Endothelial cell (in vitro differentiated cells): ENCODE results near the gene SLC38A4. TPM values are rescaled to one million over a fixed set of nuclear protein-coding genes. Genes with fewer than 3 reads are reported as not detected.

Source experiments
- DNase-seq: peaks from one replicate; pipeline ENCODE4 v3.0.0; 2021; ENCODE audit warnings: low spot score
- H3K27ac Mint-ChIP-seq: one replicate; pipeline ENCODE4 v1.8.0; 2021; ENCODE audit warnings: mixed read lengths, inconsistent platforms; ENCODE audit not compliant: unreplicated experiment
- H3K27me3 Mint-ChIP-seq: one replicate; pipeline ENCODE4 v1.8.0; 2021; ENCODE audit warnings: mild to moderate bottlenecking, moderate library complexity, mixed read lengths, inconsistent platforms; ENCODE audit not compliant: unreplicated experiment
- H3K36me3 Mint-ChIP-seq: one replicate; pipeline ENCODE4 v1.8.0; 2021; ENCODE audit warnings: mild to moderate bottlenecking, low read depth, mixed read lengths, inconsistent platforms; ENCODE audit not compliant: unreplicated experiment
- H3K4me1 Mint-ChIP-seq: one replicate; pipeline ENCODE4 v1.8.0; 2021; ENCODE audit warnings: mild to moderate bottlenecking, mixed read lengths, inconsistent platforms; ENCODE audit not compliant: unreplicated experiment
- H3K4me3 Mint-ChIP-seq: one replicate; pipeline ENCODE4 v1.8.0; 2021; ENCODE audit warnings: mild to moderate bottlenecking, mixed read lengths, inconsistent platforms; ENCODE audit not compliant: unreplicated experiment
- H3K9me3 Mint-ChIP-seq: one replicate; pipeline ENCODE4 v1.8.0; 2021; ENCODE audit warnings: mixed read lengths, inconsistent platforms; ENCODE audit not compliant: unreplicated experiment
- CTCF ChIP-seq: fragments of 200-600 bp; sonication (generic); IDR thresholded peaks from one replicate; pipeline ENCODE4 v1.5.0; 2021; ENCODE audit warnings: antibody characterized with exemption; ENCODE audit not compliant: unreplicated experiment
- total RNA-seq: library from RNA; stranded (reverse); fragmentation: NEBNext Ultra II Directional; extraction: Animal tissue kit (Norgen Biotek cat#: 25700); gene quantifications from one replicate; pipeline ENCODE4 v1.2.1, GENCODE V29; 2021; ENCODE audit not compliant: unreplicated experiment

The SLC38A4 gene
- total RNA-seq, 1 donor from 2014 or later = not detected

- Mint-ChIP-seq H3K4me3 (no peak overlapping the region), H3K36me3 (peaks cover 3% of the 10 kb centered on the region), H3K27me3 (no peaks in the 10 kb centered on the region), H3K27ac (no peak overlapping the region), H3K9me3 (peaks cover 11% of the 10 kb centered on the region), H3K4me1 (no peaks in the 10 kb centered on the region)
- no peak for DNase-seq
- no peak for TF ChIP-seq CTCF
These were observed 18.0 kb upstream of the SLC38A4 start for GRCh38 chr12:46843811-46844210.

- no peak for TF ChIP-seq CTCF
- H3K9me3 Mint-ChIP-seq = no peaks in the 10 kb centered on the region
- no peak for DNase-seq
- H3K4me3 Mint-ChIP-seq = no peak overlapping the region
- H3K27me3 Mint-ChIP-seq = no peaks in the 10 kb centered on the region
- peaks cover 3% of the 10 kb centered on the region for H3K36me3 Mint-ChIP-seq
- H3K27ac Mint-ChIP-seq = no peak overlapping the region
- no peaks in the 10 kb centered on the region for H3K4me1 Mint-ChIP-seq
These were observed 16.1 kb upstream of the SLC38A4 start for GRCh38 chr12:46841891-46842290.

- no peaks in the 10 kb centered on the region for H3K4me1 Mint-ChIP-seq
- no peaks in the 10 kb centered on the region for H3K27me3 Mint-ChIP-seq
- TF ChIP-seq CTCF = no peak
- no peaks in the 10 kb centered on the region for H3K36me3 Mint-ChIP-seq
- H3K27ac Mint-ChIP-seq = no peak overlapping the region
- no peak overlapping the region for H3K4me3 Mint-ChIP-seq
- no peaks in the 10 kb centered on the region for H3K9me3 Mint-ChIP-seq
- no peak for DNase-seq
These were observed 14.2 kb upstream of the SLC38A4 start for GRCh38 chr12:46839964-46840363.

GRCh38 chr12:46839232-46839631 lies 13.4 kb upstream of the SLC38A4 start:
- no peaks in the 10 kb centered on the region for H3K4me1 Mint-ChIP-seq
- no peak overlapping the region for H3K4me3 Mint-ChIP-seq
- no peaks in the 10 kb centered on the region for H3K36me3 Mint-ChIP-seq
- no peak for TF ChIP-seq CTCF
- DNase-seq = no peak
- no peak overlapping the region for H3K27ac Mint-ChIP-seq
- H3K9me3 Mint-ChIP-seq = no peaks in the 10 kb centered on the region
- H3K27me3 Mint-ChIP-seq = no peaks in the 10 kb centered on the region

GRCh38 chr12:46835785-46836184 lies 10.0 kb upstream of the SLC38A4 start:
- Mint-ChIP-seq H3K27me3 (peaks cover 8% of the 10 kb centered on the region), H3K27ac (no peak overlapping the region), H3K4me3 (no peak overlapping the region), H3K36me3 (no peaks in the 10 kb centered on the region), H3K4me1 (peaks cover 8% of the 10 kb centered on the region), H3K9me3 (no peaks in the 10 kb centered on the region)
- TF ChIP-seq CTCF = no peak
- DNase-seq = no peak
